ENCODE data around the gene GLDC. TPM values are rescaled to one million over a fixed set of nuclear protein-coding genes. Genes with fewer than 3 reads are reported as not detected.

The GLDC gene
- total and polyA plus RNA-seq, 10 of the 15 experiments (the other 5 are each of a cell fraction or from before 2014, with no cell fraction given) = 33.1 to 165 (median 114) TPM

DNA sequence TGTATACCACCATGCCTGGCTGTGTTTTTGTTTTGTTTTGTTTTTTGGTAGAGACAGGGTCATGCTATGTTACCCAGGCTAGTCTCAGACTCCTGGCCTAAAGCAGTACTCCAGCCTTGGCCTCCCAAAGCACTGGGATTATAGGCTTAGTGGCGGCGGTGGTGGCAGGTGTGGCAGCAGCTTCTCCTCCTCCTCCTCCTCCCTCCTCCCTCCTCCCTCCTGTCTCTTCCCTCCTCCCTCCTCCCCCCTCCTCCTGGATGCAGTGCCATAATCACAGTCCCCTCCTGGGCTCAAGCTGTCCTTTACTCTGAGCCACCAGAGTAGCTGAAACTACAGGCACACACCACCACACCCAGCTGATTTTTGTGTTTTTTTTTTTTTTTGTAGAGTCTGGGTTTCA, 161.3 kb downstream of the GLDC start:
- POLR2A ChIA-PET = interaction anchor here (0.6 to 0.9 kb wide), 3 partner anchors 9 to 50 kb away, joined by 3 to 7 read pairs (median 4); no protein-coding TSS in a partner anchor
- no TSS peak for BruUV-seq (replicated peaks)

More for the DNA sequence above, 161.3 kb downstream of the GLDC start:
- ChIA-PET CTCF (no interaction called here), RAD21 (ENCODE audit: unreplicated experiment) (no interaction called here), SMC1A (ENCODE audit: uncharacterized antibody, unreplicated experiment) (no interaction called here)
- in situ Hi-C loops (cut with MboI) (no loop called here), intact Hi-C loops (cut with micrococcal nuclease; ENCODE audit: unreplicated experiment) (no loop called here)
- H3K79me2 ChIP-seq (ENCODE audit: control insufficient read depth, insufficient read depth, low read length) = no peaks in the 10 kb centered on the region
- no peaks in the 10 kb centered on the region for H3K9me3 ChIP-seq (replicated peaks; ENCODE audit: control insufficient read depth, insufficient read depth, low read length)
- H3K27me3 ChIP-seq (replicated peaks in 1 of 2; ENCODE audit: control insufficient read depth in 2 of 2, insufficient read depth in 2 of 2, low read length in 1 of 2) = no peaks in the 10 kb centered on the region
- no peak overlapping the region for H3K27ac ChIP-seq (ENCODE audit: control insufficient read depth, insufficient read depth)
- TF ChIP-seq, protein P1, sequence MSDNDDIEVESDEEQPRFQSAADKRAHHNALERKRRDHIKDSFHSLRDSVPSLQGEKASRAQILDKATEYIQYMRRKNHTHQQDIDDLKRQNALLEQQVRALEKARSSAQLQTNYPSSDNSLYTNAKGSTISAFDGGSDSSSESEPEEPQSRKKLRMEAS (IDR thresholded peaks at IDR 0.05; ENCODE audit: low read depth, low read length) = no peak
- TF ChIP-seq, protein P2, sequence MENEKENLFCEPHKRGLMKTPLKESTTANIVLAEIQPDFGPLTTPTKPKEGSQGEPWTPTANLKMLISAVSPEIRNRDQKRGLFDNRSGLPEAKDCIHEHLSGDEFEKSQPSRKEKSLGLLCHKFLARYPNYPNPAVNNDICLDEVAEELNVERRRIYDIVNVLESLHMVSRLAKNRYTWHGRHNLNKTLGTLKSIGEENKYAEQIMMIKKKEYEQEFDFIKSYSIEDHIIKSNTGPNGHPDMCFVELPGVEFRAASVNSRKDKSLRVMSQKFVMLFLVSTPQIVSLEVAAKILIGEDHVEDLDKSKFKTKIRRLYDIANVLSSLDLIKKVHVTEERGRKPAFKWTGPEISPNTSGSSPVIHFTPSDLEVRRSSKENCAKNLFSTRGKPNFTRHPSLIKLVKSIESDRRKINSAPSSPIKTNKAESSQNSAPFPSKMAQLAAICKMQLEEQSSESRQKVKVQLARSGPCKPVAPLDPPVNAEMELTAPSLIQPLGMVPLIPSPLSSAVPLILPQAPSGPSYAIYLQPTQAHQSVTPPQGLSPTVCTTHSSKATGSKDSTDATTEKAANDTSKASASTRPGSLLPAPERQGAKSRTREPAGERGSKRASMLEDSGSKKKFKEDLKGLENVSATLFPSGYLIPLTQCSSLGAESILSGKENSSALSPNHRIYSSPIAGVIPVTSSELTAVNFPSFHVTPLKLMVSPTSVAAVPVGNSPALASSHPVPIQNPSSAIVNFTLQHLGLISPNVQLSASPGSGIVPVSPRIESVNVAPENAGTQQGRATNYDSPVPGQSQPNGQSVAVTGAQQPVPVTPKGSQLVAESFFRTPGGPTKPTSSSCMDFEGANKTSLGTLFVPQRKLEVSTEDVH (IDR thresholded peaks at IDR 0.05; ENCODE audit: low read depth, partially characterized antibody) = no peak
- TF ChIP-seq, protein P3, sequence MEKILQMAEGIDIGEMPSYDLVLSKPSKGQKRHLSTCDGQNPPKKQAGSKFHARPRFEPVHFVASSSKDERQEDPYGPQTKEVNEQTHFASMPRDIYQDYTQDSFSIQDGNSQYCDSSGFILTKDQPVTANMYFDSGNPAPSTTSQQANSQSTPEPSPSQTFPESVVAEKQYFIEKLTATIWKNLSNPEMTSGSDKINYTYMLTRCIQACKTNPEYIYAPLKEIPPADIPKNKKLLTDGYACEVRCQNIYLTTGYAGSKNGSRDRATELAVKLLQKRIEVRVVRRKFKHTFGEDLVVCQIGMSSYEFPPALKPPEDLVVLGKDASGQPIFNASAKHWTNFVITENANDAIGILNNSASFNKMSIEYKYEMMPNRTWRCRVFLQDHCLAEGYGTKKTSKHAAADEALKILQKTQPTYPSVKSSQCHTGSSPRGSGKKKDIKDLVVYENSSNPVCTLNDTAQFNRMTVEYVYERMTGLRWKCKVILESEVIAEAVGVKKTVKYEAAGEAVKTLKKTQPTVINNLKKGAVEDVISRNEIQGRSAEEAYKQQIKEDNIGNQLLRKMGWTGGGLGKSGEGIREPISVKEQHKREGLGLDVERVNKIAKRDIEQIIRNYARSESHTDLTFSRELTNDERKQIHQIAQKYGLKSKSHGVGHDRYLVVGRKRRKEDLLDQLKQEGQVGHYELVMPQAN (conservative IDR thresholded peaks at IDR 0.05) = no peak
- TF ChIP-seq, protein P4, sequence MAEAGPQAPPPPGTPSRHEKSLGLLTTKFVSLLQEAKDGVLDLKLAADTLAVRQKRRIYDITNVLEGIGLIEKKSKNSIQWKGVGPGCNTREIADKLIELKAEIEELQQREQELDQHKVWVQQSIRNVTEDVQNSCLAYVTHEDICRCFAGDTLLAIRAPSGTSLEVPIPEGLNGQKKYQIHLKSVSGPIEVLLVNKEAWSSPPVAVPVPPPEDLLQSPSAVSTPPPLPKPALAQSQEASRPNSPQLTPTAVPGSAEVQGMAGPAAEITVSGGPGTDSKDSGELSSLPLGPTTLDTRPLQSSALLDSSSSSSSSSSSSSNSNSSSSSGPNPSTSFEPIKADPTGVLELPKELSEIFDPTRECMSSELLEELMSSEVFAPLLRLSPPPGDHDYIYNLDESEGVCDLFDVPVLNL (IDR thresholded peaks at IDR 0.05; ENCODE audit: low read depth, low read length) = no peak
- TF ChIP-seq ZSCAN29 (IDR thresholded peaks at IDR 0.05) (no peak), RBBP5 (conservative IDR thresholded peaks at IDR 0.05) (no peak), HDGF (IDR thresholded peaks at IDR 0.05) (no peak), SPI1 (IDR thresholded peaks at IDR 0.05; ENCODE audit: borderline replicate concordance, insufficient read depth, low read depth, low read length) (no peak), STAT1 (conservative IDR thresholded peaks at IDR 0.05) (no peak), TAF1 (IDR thresholded peaks at IDR 0.05; ENCODE audit: borderline replicate concordance, low read depth, low read length) (no peak), ZNF207 (IDR thresholded peaks at IDR 0.05; ENCODE audit: borderline replicate concordance) (no peak), MYC (IDR thresholded peaks at IDR 0.05; ENCODE audit: insufficient read depth, insufficient read length, insufficient replicate concordance, low read length, severe bottlenecking) (no peak)
- TF ChIP-seq, protein P5, sequence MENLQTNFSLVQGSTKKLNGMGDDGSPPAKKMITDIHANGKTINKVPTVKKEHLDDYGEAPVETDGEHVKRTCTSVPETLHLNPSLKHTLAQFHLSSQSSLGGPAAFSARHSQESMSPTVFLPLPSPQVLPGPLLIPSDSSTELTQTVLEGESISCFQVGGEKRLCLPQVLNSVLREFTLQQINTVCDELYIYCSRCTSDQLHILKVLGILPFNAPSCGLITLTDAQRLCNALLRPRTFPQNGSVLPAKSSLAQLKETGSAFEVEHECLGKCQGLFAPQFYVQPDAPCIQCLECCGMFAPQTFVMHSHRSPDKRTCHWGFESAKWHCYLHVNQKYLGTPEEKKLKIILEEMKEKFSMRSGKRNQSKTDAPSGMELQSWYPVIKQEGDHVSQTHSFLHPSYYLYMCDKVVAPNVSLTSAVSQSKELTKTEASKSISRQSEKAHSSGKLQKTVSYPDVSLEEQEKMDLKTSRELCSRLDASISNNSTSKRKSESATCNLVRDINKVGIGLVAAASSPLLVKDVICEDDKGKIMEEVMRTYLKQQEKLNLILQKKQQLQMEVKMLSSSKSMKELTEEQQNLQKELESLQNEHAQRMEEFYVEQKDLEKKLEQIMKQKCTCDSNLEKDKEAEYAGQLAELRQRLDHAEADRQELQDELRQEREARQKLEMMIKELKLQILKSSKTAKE (IDR thresholded peaks at IDR 0.05; ENCODE audit: low read depth, poor library complexity, severe bottlenecking) = no peak
- 100% methylated on average over 2 of the region's 2 CpGs for WGBS (ENCODE audit: insufficient coverage, insufficient replicate concordance, low lambda C conversion rate, missing lambda C conversion rate)
- no peaks in the 10 kb centered on the region for H4K20me1 ChIP-seq (ENCODE audit: control insufficient read depth, insufficient read depth)
- DNase-seq (ENCODE audit: low read depth, low spot score) (no peak), FAIRE-seq (no peak), ATAC-seq (no peak)
- no peak overlapping the region for H3K4me3 ChIP-seq
- H3K4me1 ChIP-seq (ENCODE audit: control insufficient read depth, insufficient read depth, low read length) = no peaks in the 10 kb centered on the region
- H2AFZ ChIP-seq (ENCODE audit: control insufficient read depth, low read depth, low read length) = no peak overlapping the region
- peaks cover 8 to 35% of the 10 kb centered on the region in 2 experiments for H3K36me3 ChIP-seq (ENCODE audit: control insufficient read depth in 2 of 2, insufficient read depth in 2 of 2, low read length in 1 of 2)
- no peak overlapping the region for H3K4me2 ChIP-seq (ENCODE audit: control insufficient read depth, insufficient read depth)
- no peak overlapping the region for H3K9ac ChIP-seq (ENCODE audit: control insufficient read depth, insufficient read depth, low read length)

All from GM12878 (cell line).